GDM1 (cell line): ENCODE results near the gene TRIP6.

Source experiments
- DNase-seq: peaks from one replicate; lab custom pipeline; 2025; lab: John Stamatoyannopoulos, UW

The TRIP6 gene

DNA sequence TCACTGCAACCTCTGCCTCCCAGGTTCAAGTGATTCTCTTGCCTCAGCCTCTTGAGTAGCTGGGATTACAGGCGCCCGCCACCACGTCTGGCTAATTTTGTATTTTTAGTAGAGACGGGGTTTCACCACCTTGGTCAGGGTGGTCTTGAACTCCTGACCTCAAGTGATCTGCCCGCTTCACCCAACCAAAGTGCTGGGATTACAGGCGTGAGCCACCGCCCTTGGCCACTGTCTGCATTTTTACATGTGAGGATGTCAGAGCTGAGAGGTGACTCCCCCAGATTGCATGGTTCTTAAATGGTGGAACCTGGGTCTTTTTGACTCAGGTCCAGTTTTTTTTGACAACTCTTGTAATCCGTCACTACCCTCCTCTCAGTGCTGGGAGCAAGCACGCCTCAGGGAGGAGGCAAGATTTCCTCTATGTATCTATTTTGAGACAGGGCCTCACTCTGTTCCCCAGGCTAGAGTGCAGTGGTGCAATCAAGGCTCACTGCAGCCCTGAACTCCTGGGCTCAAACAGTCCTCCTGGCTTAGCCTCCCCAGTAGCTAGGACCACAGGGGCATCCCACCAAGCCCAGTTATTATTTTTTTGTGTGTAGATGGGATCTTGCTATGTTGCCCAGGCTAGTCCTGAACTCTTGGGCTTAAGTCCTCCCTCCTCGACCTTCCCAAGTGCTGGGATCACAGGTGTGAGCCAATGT lies 6.6 kb downstream of the TRIP6 start:
- DNase-seq, result no peak

DNA sequence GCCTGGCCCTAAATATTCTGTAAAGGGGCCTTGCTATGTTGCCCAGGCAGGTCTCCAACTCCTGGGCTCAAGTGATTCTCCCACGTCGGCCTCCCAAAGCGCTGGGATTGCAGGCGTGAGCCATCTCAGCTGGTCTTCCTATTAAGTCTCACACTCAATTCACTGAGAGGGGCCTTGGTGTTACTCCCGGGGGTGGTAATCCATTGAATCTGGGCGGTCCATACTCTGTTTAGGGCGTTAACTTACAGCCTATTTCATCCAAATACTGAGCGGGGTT lies 7.1 kb downstream of the TRIP6 start:
- DNase-seq, result no peak

DNA sequence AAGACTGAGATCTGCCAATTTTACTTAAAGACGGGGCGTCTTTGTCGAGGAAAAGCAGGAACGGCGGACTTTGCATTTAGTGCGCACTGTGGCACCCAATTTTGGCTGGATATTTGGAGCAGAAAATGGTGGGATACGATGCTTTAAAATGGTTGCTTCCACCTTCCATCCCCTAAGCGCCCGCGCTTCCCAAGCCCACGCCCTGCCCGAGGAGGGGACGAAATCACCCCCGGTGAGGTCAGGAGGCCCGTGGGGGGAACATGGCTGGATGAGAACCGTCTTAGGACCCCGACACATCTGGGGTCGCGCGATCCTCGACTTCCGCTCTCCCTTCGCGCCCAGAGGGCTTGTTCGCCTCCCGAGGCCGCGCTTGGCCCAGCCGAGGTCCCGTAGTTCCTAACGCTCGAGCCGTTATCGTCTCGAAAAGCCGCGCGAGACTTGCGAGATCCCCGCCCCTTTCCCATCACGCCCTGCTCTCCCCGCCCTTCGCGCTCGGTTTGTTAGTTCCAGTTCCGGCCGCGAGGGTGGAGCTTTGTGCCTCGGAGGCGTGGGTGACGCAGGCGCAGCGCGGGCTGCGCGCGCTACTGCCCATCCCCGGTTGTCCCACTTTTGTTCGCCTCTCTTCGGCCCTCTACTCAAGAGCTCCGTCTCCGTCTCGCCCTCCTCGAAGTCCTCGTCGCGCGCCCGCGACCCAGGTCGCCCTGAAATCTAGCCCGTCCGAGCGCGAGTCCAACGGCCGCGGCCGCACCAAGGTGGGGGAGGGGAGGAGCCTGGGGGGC lies 7.6 kb downstream of the TRIP6 start, which contains the start of gene SRRT:
SRRT (plus strand) TSS at position 527 of the 779 bp plus-strand sequence. CDS start 488 bp downstream, outside the sequence.
- peak; percentile 97 for DNase-seq

DNA sequence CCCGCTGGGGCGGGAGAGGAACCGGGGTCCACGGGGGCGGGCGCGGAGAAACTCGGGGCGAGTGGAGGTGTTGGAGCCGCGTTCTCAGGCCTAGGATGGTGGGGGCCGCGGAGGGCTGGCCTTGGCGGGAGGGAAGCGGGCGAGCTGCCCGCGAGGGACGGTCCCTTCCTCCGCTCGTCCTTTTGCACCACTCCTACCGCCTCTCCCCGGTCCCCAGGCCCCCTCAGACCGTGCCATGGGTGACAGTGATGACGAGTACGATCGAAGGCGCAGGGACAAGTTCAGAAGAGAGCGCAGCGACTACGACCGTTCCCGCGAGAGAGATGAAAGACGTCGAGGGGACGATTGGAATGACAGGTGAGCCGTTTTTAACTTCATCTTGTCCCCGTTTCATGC lies 8.2 kb downstream of the TRIP6 start:
- no peak for DNase-seq

DNA sequence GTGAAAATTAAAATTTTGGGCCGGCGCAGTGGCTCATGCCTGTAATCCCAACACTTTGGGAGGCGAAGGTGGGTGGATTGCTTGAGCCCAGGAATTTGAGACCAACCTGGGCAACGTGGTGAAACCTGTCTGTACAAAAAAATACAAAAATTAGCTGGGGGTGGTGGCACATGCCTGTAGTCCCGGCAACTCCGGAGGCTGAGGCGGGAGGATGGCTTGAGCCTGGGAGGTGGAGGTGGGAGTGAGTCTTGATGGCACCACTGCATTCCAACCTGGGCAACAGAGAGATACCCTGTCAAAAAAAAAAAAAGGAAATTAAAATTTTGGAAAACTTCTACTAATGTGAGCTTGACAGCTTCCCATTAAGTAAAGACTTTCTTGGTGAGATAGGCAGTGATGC lies 10.8 kb downstream of the TRIP6 start:
- DNase-seq, result no peak

DNA sequence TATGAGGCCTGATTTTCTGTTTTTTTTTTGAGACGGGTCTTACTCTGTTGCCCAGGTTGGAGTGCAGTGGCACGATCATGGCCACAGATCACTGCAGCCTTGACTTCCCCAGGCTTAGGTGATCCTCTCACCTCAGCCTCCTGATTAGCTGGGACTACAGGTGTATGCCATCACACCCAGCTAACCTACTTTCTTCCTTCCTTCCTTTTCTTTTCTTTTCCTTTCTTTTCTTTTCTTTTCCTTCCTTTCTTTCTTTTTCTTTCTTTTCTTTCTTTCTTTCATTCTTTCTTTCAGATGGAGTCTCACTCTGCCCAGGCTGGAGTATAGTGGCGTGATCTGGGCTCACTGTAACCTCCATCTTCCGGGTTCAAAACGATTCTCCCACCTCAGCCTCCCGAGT lies 11.5 kb downstream of the TRIP6 start:
- no peak for DNase-seq

DNA sequence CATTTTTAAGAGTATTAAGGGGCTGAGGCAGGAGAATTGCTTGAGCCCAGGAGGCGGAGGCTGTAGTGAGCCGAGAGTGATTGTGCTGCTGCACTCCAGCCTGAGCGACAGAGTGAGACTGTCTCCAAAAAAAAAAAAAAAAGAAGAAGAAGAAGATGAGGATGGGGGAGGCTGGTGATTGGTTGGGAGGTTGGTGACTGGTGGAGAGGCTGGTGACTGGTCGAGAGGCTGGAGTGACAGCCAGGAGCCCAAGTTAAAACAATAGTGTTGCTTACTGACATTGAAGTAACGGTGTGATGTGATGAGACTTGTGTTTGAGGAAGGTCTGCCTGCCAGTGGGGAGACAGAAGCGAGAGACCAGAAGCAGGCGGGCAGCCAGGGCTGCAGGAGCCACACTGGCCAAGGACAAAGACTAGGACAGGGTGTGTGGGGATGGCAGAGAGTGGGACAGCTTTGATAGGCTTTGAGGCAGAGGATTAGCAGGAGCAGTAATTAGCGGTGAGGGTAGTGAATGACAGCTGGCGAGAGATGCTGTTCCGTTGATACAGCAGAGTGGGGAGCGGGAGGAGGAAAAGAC lies 12.6 kb downstream of the TRIP6 start:
- no peak for DNase-seq

DNA sequence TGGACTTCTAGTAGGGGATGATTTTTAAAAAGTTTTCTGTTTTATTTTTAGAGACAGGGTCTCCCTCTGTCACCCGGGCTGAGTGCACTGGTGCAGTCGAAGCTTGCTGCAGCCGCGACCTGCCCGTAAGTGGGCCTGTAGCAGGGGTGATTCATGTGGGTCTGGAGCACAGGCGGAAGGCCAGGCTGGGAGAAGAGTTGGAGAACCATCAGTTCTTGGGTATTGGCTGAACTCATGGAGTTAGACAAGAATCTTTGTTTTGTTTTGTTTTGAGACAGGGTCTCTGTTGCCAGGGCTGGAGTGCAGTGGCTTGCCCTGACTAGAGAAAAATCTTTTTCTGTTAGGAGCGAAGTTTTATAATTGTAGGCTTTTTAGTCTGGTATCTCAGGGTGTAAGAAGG lies 13.5 kb downstream of the TRIP6 start:
- DNase-seq, result no peak

DNA sequence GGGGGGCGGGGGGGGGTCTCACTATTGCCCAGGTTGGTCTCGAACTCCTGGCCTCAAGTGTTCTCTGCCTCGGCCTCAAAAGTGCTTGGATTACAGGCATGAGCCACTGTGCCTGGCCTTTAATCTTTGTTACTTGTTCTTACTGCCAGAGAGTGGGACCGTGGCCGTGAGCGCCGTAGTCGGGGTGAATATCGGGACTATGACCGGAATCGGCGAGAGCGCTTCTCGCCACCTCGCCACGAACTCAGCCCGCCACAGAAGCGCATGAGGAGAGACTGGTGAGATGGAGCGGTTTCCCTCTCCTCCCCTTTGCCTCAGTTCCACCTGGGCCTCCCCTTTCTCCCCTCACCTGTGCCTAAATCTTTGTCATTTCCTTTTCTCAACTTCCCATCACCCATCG lies 13.9 kb downstream of the TRIP6 start:
- DNase-seq, result no peak

DNA sequence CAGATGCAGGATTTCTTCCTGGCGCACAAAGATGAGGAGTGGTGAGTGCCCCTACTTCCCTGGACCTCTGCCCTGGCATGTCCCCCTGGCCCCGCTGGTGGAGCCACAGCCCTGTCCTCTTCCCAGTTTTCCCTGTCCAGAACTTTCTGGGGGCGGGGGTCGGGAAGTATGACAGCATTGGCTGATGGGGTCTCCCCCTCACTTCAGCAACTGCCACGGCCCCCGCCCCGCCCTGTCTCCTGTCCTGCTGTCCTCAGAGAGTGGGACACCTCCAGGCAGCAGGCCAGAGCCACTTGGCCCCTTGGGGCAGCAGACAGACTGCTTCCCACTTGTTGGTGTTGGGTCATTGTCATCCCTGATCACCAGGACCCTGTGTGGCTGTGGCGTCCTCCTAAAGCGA lies 15.0 kb downstream of the TRIP6 start:
- DNase-seq, result no peak

DNA sequence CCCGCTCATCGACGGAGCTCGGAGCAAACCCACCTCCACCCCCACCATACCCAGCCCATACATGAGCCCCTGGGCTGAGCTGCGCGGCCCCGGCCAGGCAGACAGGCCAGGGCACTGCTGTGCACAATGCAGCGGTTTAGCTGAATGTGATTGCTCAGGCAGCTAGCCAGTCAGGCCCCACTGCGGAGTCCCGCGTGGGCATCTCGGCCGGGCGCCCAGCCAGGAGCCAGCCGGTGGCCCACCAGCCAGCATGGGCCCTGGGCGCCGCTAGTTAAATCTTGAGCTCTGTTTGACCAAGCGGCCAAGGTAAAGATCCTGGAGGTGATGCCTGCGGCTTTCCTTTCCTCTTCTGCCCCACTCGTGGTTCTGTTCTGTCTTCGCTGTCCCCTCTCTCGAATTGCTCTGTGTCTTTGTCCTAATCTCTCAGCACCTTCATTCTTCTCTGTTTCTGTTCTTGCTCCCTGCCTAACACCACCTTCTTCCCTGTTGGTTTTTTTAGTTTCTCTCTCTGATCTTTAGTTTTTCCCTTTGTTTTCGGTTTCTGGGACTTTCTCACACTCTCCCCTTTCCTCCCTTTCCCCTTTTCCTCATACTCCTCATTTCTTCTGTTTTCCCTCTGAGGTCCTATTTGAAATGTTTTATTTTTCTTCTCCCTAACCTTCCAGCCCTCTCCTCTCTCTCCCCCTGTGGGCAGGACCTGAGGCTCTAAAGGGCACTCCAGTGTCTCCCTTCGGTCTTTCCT lies 15.8 kb downstream of the TRIP6 start:
- no peak for DNase-seq

DNA sequence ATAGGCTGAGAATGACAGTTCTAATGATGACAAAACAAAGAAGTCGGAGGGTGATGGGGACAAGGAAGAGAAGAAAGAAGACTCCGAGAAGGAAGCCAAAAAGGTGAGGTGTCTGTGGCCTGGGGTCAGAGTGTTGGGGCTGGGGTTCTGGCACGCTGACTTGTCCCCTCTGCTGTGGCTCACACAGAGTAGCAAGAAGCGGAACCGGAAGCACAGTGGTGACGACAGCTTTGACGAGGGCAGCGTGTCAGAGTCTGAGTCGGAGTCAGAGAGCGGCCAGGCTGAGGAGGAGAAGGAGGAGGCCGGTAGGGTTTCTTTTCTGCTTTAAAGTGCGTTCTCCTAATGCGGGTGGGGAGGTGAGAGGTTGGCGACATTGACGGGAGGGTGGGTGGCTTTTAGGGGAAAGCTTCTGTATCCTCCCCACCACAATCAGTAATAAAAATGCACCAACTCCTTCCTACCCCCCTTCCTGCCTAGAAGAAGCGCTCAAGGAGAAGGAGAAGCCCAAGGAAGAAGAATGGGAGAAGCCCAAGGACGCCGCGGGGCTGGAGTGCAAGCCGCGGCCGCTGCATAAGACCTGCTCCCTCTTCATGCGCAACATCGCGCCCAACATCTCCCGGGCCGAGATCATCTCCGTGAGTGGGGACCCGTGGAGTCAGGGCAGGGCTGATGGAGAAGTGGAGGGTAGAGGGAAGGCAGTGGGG lies 17.7 kb downstream of the TRIP6 start:
- no peak for DNase-seq

DNA sequence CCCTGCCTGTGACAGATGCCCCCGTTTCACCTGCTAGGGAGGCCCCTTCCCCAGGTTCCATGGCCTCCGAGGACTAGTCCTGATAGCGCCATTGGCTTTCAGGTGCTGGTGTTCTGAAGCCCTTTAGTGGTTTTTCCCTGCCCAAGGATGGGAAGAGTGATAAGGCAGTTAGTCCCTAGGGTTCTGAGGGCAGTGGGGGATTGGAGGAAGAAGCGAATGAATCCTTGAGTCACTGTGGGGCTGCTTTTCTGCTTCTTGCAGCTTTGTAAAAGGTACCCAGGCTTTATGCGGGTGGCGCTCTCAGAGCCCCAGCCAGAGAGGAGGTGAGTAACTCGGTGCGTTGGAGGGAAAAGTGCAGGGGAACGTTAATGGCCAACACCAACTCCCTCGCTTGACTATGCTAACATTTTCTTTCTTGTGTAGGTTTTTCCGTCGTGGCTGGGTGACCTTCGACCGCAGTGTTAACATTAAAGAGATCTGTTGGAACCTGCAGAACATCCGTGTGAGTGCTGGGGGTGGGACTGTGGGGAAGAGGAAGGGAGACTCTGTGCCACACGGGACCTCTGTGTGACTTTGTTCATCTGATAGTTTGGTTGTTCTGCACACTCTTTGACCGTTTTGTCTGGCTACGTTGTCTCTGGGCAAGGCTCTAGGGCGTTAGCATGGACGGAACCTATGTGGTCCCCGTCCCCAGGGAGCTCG lies 18.4 kb downstream of the TRIP6 start:
- DNase-seq, result no peak

DNA sequence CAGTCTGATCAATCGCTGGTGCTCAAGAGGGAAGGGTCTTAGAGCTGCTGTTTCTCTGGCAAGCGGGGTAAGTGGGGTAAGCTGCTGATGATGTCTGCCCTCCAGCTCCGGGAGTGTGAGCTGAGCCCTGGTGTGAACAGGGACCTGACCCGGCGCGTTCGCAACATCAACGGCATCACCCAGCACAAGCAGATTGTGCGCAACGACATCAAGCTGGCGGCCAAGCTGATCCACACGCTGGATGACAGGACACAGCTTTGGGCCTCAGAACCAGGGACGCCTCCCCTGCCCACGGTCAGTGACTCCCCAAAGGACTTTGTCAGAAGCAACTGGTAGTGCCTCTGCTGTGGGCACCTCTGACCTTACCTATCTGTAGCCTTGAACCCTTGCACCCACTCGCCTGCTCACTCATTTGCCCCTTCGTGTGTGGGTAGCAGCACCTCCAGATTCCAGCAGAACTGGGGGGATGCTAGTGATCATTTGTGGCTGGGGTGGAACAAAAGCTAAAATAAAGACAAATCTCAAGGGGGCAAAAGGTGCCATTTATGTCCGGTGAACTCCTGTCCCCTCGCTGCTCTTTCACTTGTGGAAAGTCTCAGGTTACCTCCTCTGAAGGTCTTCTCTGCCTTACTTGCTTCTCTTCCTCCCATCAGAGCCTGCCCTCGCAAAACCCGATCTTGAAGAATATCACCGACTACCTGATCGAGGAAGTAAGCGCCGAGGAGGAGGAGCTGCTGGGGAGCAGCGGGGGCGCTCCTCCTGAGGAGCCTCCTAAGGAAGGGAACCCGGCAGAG lies 19.2 kb downstream of the TRIP6 start:
- no peak for DNase-seq

DNA sequence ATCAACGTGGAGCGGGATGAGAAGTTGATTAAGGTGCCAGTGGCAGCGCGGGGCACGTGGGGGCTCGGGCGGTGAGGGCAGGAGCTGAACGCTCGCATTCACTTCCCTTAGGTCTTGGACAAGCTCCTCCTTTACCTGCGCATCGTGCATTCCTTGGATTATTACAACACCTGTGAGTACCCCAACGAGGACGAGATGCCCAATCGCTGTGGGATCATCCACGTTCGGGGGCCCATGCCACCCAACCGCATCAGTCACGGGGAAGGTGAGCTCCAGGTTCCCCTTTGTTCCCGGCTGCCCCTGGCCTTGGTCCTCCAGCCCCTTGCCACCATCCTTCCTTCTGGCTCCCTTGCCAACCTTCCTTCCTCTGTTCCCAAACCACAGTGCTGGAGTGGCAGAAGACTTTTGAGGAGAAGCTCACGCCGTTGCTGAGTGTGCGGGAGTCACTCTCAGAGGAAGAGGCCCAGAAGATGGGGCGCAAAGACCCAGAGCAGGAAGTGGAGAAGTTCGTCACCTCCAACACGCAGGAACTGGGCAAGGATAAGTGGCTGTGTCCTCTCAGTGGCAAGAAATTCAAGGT lies 19.8 kb downstream of the TRIP6 start:
- DNase-seq, result no peak

DNA sequence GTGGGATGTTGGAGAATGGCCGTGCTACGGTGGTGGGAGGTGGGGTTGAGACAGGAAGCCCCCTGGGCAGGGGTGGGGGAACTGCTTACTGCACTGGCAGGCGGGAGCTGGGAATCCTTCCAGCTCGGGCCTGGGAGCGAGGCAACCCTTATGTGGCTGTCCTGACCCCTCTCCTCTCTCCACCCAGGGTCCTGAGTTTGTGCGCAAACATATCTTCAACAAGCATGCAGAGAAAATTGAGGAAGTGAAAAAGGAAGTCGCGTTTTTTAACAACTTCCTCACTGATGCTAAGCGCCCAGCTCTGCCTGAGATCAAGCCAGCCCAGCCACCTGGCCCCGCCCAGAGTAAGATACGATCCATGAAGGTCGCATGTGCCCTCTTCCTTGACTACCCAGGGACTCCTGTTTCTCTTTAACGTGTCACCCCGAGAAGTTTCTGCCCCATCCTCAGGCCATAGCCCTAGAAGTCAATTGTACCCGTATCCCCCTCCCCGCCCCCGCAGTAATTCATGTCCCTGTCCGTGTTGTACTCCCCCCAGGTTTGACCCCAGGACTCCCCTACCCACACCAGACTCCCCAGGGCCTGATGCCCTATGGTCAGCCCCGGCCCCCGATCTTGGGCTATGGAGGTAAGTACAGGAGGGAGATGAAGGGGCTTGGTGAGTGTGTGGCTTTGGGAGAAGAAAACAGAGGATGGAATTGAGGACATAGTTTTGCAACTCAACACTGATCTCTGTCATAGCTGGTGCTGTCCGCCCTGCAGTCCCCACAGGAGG lies 20.5 kb downstream of the TRIP6 start:
- DNase-seq, result peak; percentile 68

DNA sequence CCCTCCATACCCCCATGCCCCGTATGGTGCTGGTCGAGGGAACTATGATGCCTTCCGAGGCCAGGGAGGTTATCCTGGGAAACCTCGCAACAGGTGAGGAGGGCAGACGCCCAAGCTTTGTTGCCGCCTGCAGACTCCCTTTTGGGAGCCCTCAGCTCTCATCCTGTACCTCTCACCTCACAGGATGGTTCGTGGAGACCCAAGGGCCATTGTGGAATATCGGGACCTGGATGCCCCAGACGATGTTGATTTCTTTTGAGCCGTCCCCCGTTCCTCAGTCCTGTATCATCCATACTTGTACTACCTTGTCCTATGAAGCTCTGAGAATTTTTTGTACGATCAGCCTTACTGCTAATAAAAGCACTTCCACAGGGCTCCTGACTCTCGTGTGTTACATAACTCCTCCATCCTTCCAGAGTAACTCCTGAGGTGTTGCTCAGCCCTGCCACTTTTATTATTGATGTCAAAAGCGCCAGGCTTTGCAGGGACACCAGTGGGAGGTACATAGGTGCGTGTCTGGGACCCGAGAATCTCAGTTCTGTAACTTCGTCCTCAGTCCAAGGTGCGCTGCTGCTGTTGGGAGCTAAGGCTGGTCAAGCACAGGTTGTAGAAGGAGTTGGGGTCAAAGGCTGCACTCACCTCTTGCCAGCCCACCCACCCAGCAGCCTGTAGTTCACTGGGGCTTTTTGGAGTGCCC lies 21.3 kb downstream of the TRIP6 start:
- DNase-seq, result no peak

DNA sequence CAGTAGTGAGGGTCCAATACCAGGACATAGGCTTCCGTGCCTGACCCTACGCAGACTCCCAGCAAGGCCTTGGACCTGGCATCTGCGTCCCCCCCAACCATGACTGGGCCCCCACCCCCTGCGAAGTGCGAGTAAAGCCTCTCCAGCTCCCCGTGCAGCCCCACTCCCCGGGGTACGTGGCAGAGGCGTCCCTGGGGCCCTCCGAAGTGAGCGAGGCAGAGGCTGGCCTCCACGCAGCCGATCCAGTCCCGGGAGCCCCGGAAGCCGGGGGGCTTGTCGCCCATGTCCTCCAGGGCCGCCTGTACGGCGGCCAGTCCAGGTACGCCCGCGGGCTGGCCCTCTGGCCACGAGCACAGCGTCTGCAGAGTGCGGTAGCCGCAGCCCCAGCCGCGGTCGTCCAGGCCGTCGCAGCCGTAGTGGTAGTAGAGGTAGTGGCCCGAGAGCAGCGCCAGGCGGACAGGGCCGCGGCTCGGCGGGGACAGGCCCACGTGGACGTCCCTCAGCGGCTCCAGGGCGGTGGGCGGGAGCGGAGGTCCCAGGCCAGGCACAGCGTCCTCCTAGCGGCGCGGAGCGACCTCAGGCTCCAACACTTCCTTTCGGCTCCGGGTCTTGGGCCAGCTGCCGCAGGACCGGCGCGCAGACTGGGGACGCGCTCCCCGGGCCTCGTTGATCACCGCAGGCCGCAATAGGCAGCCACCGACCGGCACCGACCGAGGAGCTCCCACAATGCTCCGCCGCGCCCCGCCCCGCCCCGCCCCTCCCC lies 22.0 kb downstream of the TRIP6 start, which contains the start of gene UFSP1:
UFSP1 (minus strand) TSS at position 728 of the 763 bp plus-strand sequence; CDS start at position 284, 444 bp downstream.
- no peak for DNase-seq
